22Rv1 (cell line): ENCODE measurements around the gene CHAT.

Experiments
- H3K27ac ChIP-seq: fragments of 450-650 bp; 2 replicates; pipeline ENCODE4 v1.5.1; 2017
- ZFX ChIP-seq: fragments of 450-650 bp; IDR thresholded peaks from 2 replicates; pipeline ENCODE4 v1.6.1; 2017; ENCODE audit warnings: antibody characterized with exemption, borderline replicate concordance
- TF ChIP-seq, protein P1 (sequence below): fragments of 450-650 bp; IDR thresholded peaks from 2 replicates; pipeline ENCODE4 v1.5.1; 2017; ENCODE audit warnings: mild to moderate bottlenecking

The CHAT gene

GRCh38 chr10:49694466-49694865 is 80.6 kb downstream of the CHAT start:
- TF ChIP-seq, protein P1, sequence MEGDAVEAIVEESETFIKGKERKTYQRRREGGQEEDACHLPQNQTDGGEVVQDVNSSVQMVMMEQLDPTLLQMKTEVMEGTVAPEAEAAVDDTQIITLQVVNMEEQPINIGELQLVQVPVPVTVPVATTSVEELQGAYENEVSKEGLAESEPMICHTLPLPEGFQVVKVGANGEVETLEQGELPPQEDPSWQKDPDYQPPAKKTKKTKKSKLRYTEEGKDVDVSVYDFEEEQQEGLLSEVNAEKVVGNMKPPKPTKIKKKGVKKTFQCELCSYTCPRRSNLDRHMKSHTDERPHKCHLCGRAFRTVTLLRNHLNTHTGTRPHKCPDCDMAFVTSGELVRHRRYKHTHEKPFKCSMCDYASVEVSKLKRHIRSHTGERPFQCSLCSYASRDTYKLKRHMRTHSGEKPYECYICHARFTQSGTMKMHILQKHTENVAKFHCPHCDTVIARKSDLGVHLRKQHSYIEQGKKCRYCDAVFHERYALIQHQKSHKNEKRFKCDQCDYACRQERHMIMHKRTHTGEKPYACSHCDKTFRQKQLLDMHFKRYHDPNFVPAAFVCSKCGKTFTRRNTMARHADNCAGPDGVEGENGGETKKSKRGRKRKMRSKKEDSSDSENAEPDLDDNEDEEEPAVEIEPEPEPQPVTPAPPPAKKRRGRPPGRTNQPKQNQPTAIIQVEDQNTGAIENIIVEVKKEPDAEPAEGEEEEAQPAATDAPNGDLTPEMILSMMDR = no peak
- TF ChIP-seq ZFX = no peak
- H3K27ac ChIP-seq = no peak overlapping the region

- TF ChIP-seq, protein P1 = no peak
- no peak for TF ChIP-seq ZFX
- H3K27ac ChIP-seq = no peak overlapping the region
Observed at GRCh38 chr10:49696311-49696710, 82.5 kb downstream of the CHAT start.

GRCh38 chr10:49698679-49699078 is 84.8 kb downstream of the CHAT start:
- H3K27ac ChIP-seq = no peak overlapping the region
- TF ChIP-seq, protein P1 = no peak
- TF ChIP-seq ZFX = no peak

- no peak overlapping the region for H3K27ac ChIP-seq
- TF ChIP-seq ZFX = no peak
Observed at GRCh38 chr10:49700211-49700610, 86.4 kb downstream of the CHAT start.

DNA sequence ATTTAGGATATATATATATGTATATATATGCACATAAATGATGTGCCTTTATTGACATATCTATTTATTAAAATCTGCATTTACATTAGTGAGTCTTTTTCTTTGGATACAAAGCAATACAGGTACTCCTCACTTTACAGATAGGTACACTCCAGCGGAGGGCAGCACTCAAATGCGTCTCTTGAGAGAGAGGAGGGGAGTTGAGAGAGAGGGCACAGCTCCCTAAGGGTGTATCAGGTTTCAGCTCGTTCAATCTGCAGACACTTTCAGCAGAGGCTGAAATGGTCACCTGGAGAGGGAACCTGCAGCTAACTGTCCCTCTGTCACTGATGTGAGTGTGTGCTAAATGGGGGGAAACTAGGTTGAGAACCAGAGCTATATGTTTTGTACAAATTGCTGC is 87.2 kb downstream of the CHAT start:
- TF ChIP-seq, protein P1 = no peak
- TF ChIP-seq ZFX = no peak

GRCh38 chr10:49707585-49707984 is 93.7 kb downstream of the CHAT start:
- H3K27ac ChIP-seq = no peak overlapping the region
- TF ChIP-seq, protein P1 = no peak
- no peak for TF ChIP-seq ZFX

More for the DNA sequence above, 87.2 kb downstream of the CHAT start:
- no peak overlapping the region for H3K27ac ChIP-seq

DNA sequence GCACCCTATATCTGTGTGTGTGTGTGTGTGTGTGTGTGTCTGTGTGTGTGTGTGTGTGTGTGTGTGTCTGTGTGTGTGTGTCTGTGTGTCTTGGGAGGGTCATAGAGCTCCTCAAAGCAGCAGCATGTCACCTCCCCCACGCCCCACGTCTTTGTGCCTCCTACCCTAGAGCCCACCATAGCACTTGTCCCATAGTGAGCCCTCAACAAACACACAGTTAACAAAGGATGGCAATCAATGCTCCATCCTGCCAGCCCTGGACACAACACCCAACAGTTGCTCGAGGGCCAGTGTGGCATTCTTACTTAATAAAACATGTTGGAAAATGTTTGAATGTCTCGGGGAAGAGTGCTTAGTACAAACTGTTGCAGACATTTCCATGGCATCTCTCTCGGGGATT is 96.1 kb downstream of the CHAT start:
- H3K27ac ChIP-seq = no peak overlapping the region
- TF ChIP-seq, protein P1 = no peak
- no peak for TF ChIP-seq ZFX

- TF ChIP-seq, protein P1 = no peak
- no peak for TF ChIP-seq ZFX
- no peak overlapping the region for H3K27ac ChIP-seq
Observed at GRCh38 chr10:49710966-49711365, 97.1 kb downstream of the CHAT start.
